Measurements from ENCODE around the gene HTR1D. TPM values are rescaled to one million over a fixed set of nuclear protein-coding genes. Genes with fewer than 3 reads are reported as not detected.

HTR1D gene
- total RNA-seq, 1 experiment from 2014 or later, result 3.1 TPM

- peaks cover 16 to 31% of the 10 kb centered on the region in 2 experiments for H3K4me1 Mint-ChIP-seq
- no peak overlapping the region for H4K91ac ChIP-seq (ENCODE audit: insufficient read length, low read depth, low read length)
- no peak overlapping the region for H3K18ac ChIP-seq (ENCODE audit: insufficient read length, low read depth, low read length)
- H3K27me3 Mint-ChIP-seq (ENCODE audit: low read depth), result peaks cover 36% of the 10 kb centered on the region
- no peak for TF ChIP-seq CTCF (conservative IDR thresholded peaks at IDR 0.05)
- no peak overlapping the region for H3K4me2 ChIP-seq (ENCODE audit: insufficient read depth, insufficient read length, low read length)
- H3K9me3 ChIP-seq (ENCODE audit: control insufficient read depth, low read depth, low read length), result no peaks in the 10 kb centered on the region
- no peak overlapping the region for H2AK5ac ChIP-seq (ENCODE audit: insufficient read length, low read length)
- no peaks in the 10 kb centered on the region for H3K36me3 Mint-ChIP-seq (ENCODE audit: insufficient read depth in 1 of 3, low read depth in 3 of 3)
- peaks cover 5% of the 10 kb centered on the region for H3K23me2 ChIP-seq (ENCODE audit: insufficient read length, low read depth, low read length, poor library complexity, severe bottlenecking)
- no peak overlapping the region for H2BK12ac ChIP-seq (ENCODE audit: insufficient read length, low read depth, low read length)
- no peaks in the 10 kb centered on the region for H3K79me1 ChIP-seq (ENCODE audit: insufficient read depth, low read depth, low read length, poor library complexity, severe bottlenecking)
- H3K4ac ChIP-seq (ENCODE audit: low read depth, low read length), result no peak overlapping the region
- no peak overlapping the region for H3K4me3 Mint-ChIP-seq
- H2BK120ac ChIP-seq (ENCODE audit: low read depth, low read length, poor library complexity, severe bottlenecking), result no peak overlapping the region
- no peak overlapping the region for H3K9ac ChIP-seq (ENCODE audit: extremely low read depth, insufficient read length, low read length)
- no peaks in the 10 kb centered on the region for H3K79me2 ChIP-seq (ENCODE audit: insufficient read depth, low read length)
- no peak overlapping the region for H2BK5ac ChIP-seq (ENCODE audit: insufficient read length, low read length)
- H4K20me1 ChIP-seq (ENCODE audit: control insufficient read depth, insufficient read depth, insufficient read length), result no peaks in the 10 kb centered on the region
- H3T11ph ChIP-seq (ENCODE audit: low read length), result no peak overlapping the region
- no peaks in the 10 kb centered on the region for H3K9me3 Mint-ChIP-seq
- no peak overlapping the region for H2BK15ac ChIP-seq (ENCODE audit: low read depth, low read length)
- H3K27me3 ChIP-seq (ENCODE audit: insufficient read depth, low read length), result no peaks in the 10 kb centered on the region
- no CpG with 5 or more reads among the region's 4 CpGs for WGBS (ENCODE audit: extremely low coverage, insufficient read length, low lambda C conversion rate)
- no peak overlapping the region for H3K56ac ChIP-seq (ENCODE audit: insufficient read length, low read depth, low read length)
- no peak overlapping the region for H3K23ac ChIP-seq (ENCODE audit: insufficient read length, low read depth, low read length)
- no peak overlapping the region for H4K5ac ChIP-seq (ENCODE audit: insufficient read length, low read depth, low read length)
- H4K8ac ChIP-seq (replicated peaks; ENCODE audit: insufficient read length, low read depth, low read length), result no peak overlapping the region
- no peaks in the 10 kb centered on the region for H3K4me1 ChIP-seq (ENCODE audit: insufficient read depth, low read length)
- no peak overlapping the region for H3K14ac ChIP-seq (ENCODE audit: insufficient read depth, low read length)
- H2AFZ ChIP-seq (ENCODE audit: low read length), result no peak overlapping the region
- no peak overlapping the region for H2BK20ac ChIP-seq (ENCODE audit: low read depth, low read length, poor library complexity, severe bottlenecking)
- no peak overlapping the region; a peak in 1 of 7 replicates for H3K27ac Mint-ChIP-seq
- no peak overlapping the region for H3K27ac ChIP-seq (ENCODE audit: insufficient read length, low read depth, low read length)
- no peak for DNase-seq
Measured at GRCh38 chr1:23214640-23215039, 2.7 kb downstream of the HTR1D start.

Measured in H9 (cell line).